ENCODE measurements around the gene TMC2.

The TMC2 gene

GRCh38 chr20:2603816-2604505 is 67.6 kb downstream of the TMC2 start:
- DNase-seq = no peak
- Histone ChIP-seq H2AK5ac (ENCODE audit: low read length) (no peak overlapping the region), H2BK5ac (ENCODE audit: low read length) (no peak overlapping the region), H3K4ac (ENCODE audit: low read depth, low read length) (no peak overlapping the region), H3K36me3 (ENCODE audit: control insufficient read depth, insufficient read depth, low read length) (no peaks in the 10 kb centered on the region), H3K4me2 (ENCODE audit: low read length) (no peak overlapping the region), H4K8ac (ENCODE audit: low read depth, low read length) (no peak overlapping the region), H3K27ac (ENCODE audit: low read depth, low read length) (no peak overlapping the region), H3K18ac (ENCODE audit: low read length) (no peak overlapping the region), H3K9ac (ENCODE audit: low read length) (no peak overlapping the region), H3K27me3 (ENCODE audit: insufficient read depth, low read length, poor library complexity) (no peaks in the 10 kb centered on the region), H2BK120ac (ENCODE audit: low read depth, low read length) (no peak overlapping the region), H3K79me1 (ENCODE audit: low read length) (no peaks in the 10 kb centered on the region), H3K23ac (ENCODE audit: low read length) (no peak overlapping the region), H3K4me1 (ENCODE audit: control insufficient read depth, low read depth, low read length) (no peaks in the 10 kb centered on the region), H3K79me2 (ENCODE audit: control insufficient read depth, insufficient read depth, low read length) (no peaks in the 10 kb centered on the region), H3K4me3 (ENCODE audit: low read length) (no peak overlapping the region), H3K56ac (ENCODE audit: low read length) (no peak overlapping the region), H2BK15ac (replicated peaks; ENCODE audit: low read depth) (no peak overlapping the region), H4K5ac (ENCODE audit: low read length) (no peak overlapping the region)
- WGBS (ENCODE audit: extremely low coverage, insufficient coverage, low lambda C conversion rate) = no CpG with 5 or more reads among the region's 7 CpGs

- no CpG with 5 or more reads among the region's 3 CpGs for WGBS (ENCODE audit: extremely low coverage, insufficient coverage, low lambda C conversion rate)
Observed at GRCh38 chr20:2604506-2604835, 68.1 kb downstream of the TMC2 start.

GRCh38 chr20:2606507-2607006 is 70.2 kb downstream of the TMC2 start:
- no peak for DNase-seq
- H4K5ac ChIP-seq (ENCODE audit: low read length) = no peak overlapping the region
- no peak overlapping the region for H3K4ac ChIP-seq (ENCODE audit: low read depth, low read length)
- no peaks in the 10 kb centered on the region for H3K36me3 ChIP-seq (ENCODE audit: control insufficient read depth, insufficient read depth, low read length)
- no peak overlapping the region for H3K4me2 ChIP-seq (ENCODE audit: low read length)
- no peak overlapping the region for H3K23ac ChIP-seq (ENCODE audit: low read length)
- no peaks in the 10 kb centered on the region for H3K79me2 ChIP-seq (ENCODE audit: control insufficient read depth, insufficient read depth, low read length)
- H3K4me3 ChIP-seq (ENCODE audit: low read length) = no peak overlapping the region
- no peaks in the 10 kb centered on the region for H3K79me1 ChIP-seq (ENCODE audit: low read length)
- H4K8ac ChIP-seq (ENCODE audit: low read depth, low read length) = no peak overlapping the region
- WGBS (ENCODE audit: extremely low coverage, insufficient coverage, low lambda C conversion rate) = no CpG with 5 or more reads among the region's 1 CpG
- no peak overlapping the region for H2AK5ac ChIP-seq (ENCODE audit: low read length)
- no peak overlapping the region for H2BK120ac ChIP-seq (ENCODE audit: low read depth, low read length)
- H2BK5ac ChIP-seq (ENCODE audit: low read length) = no peak overlapping the region
- no peak overlapping the region for H2BK15ac ChIP-seq (replicated peaks; ENCODE audit: low read depth)
- no peak overlapping the region for H3K27ac ChIP-seq (ENCODE audit: low read depth, low read length)
- H3K27me3 ChIP-seq (ENCODE audit: insufficient read depth, low read length, poor library complexity) = no peaks in the 10 kb centered on the region
- H3K4me1 ChIP-seq (ENCODE audit: control insufficient read depth, low read depth, low read length) = no peaks in the 10 kb centered on the region
- H3K56ac ChIP-seq (ENCODE audit: low read length) = no peak overlapping the region
- H3K9ac ChIP-seq (ENCODE audit: low read length) = no peak overlapping the region
- H3K18ac ChIP-seq (ENCODE audit: low read length) = no peak overlapping the region

More at GRCh38 chr20:2604506-2604835, 68.1 kb downstream of the TMC2 start:
- DNase-seq = no peak
- Histone ChIP-seq H3K4me2 (ENCODE audit: low read length) (no peak overlapping the region), H2BK15ac (replicated peaks; ENCODE audit: low read depth) (no peak overlapping the region), H4K8ac (ENCODE audit: low read depth, low read length) (no peak overlapping the region), H3K79me2 (ENCODE audit: control insufficient read depth, insufficient read depth, low read length) (no peaks in the 10 kb centered on the region), H2BK5ac (ENCODE audit: low read length) (no peak overlapping the region), H3K4ac (ENCODE audit: low read depth, low read length) (no peak overlapping the region), H3K18ac (ENCODE audit: low read length) (no peak overlapping the region), H3K56ac (ENCODE audit: low read length) (no peak overlapping the region), H2AK5ac (ENCODE audit: low read length) (no peak overlapping the region), H3K27me3 (ENCODE audit: insufficient read depth, low read length, poor library complexity) (no peaks in the 10 kb centered on the region), H3K9ac (ENCODE audit: low read length) (no peak overlapping the region), H4K5ac (ENCODE audit: low read length) (no peak overlapping the region), H3K4me3 (ENCODE audit: low read length) (no peak overlapping the region), H3K79me1 (ENCODE audit: low read length) (no peaks in the 10 kb centered on the region), H3K27ac (ENCODE audit: low read depth, low read length) (no peak overlapping the region), H2BK120ac (ENCODE audit: low read depth, low read length) (no peak overlapping the region), H3K4me1 (ENCODE audit: control insufficient read depth, low read depth, low read length) (no peaks in the 10 kb centered on the region), H3K36me3 (ENCODE audit: control insufficient read depth, insufficient read depth, low read length) (no peaks in the 10 kb centered on the region), H3K23ac (ENCODE audit: low read length) (no peak overlapping the region)

- no peak overlapping the region for H3K4ac ChIP-seq (ENCODE audit: low read depth, low read length)
- no peak for DNase-seq
- H3K27me3 ChIP-seq (ENCODE audit: insufficient read depth, low read length, poor library complexity) = no peaks in the 10 kb centered on the region
- no peaks in the 10 kb centered on the region for H3K36me3 ChIP-seq (ENCODE audit: control insufficient read depth, insufficient read depth, low read length)
- no CpG with 5 or more reads among the region's 6 CpGs for WGBS (ENCODE audit: extremely low coverage, insufficient coverage, low lambda C conversion rate)
- H3K23ac ChIP-seq (ENCODE audit: low read length) = no peak overlapping the region
- H3K79me2 ChIP-seq (ENCODE audit: control insufficient read depth, insufficient read depth, low read length) = no peaks in the 10 kb centered on the region
- no peak overlapping the region for H4K8ac ChIP-seq (ENCODE audit: low read depth, low read length)
- no peak overlapping the region for H3K27ac ChIP-seq (ENCODE audit: low read depth, low read length)
- no peak overlapping the region for H2BK15ac ChIP-seq (replicated peaks; ENCODE audit: low read depth)
- H3K9ac ChIP-seq (ENCODE audit: low read length) = no peak overlapping the region
- no peak overlapping the region for H3K4me2 ChIP-seq (ENCODE audit: low read length)
- no peak overlapping the region for H2AK5ac ChIP-seq (ENCODE audit: low read length)
- H2BK120ac ChIP-seq (ENCODE audit: low read depth, low read length) = no peak overlapping the region
- no peak overlapping the region for H4K5ac ChIP-seq (ENCODE audit: low read length)
- no peak overlapping the region for H3K18ac ChIP-seq (ENCODE audit: low read length)
- H3K56ac ChIP-seq (ENCODE audit: low read length) = no peak overlapping the region
- H3K79me1 ChIP-seq (ENCODE audit: low read length) = no peaks in the 10 kb centered on the region
- H3K4me3 ChIP-seq (ENCODE audit: low read length) = no peak overlapping the region
- H2BK5ac ChIP-seq (ENCODE audit: low read length) = no peak overlapping the region
- H3K4me1 ChIP-seq (ENCODE audit: control insufficient read depth, low read depth, low read length) = no peaks in the 10 kb centered on the region
Observed at GRCh38 chr20:2610326-2610725, 74.0 kb downstream of the TMC2 start.

GRCh38 chr20:2610941-2611720 is 74.8 kb downstream of the TMC2 start:
- H3K4ac ChIP-seq (ENCODE audit: low read depth, low read length) = no peak overlapping the region
- H3K18ac ChIP-seq (ENCODE audit: low read length) = no peak overlapping the region
- H3K23ac ChIP-seq (ENCODE audit: low read length) = no peak overlapping the region
- no peak overlapping the region for H3K9ac ChIP-seq (ENCODE audit: low read length)
- H3K4me2 ChIP-seq (ENCODE audit: low read length) = no peak overlapping the region
- H4K8ac ChIP-seq (ENCODE audit: low read depth, low read length) = no peak overlapping the region
- H2BK120ac ChIP-seq (ENCODE audit: low read depth, low read length) = no peak overlapping the region
- H2AK5ac ChIP-seq (ENCODE audit: low read length) = no peak overlapping the region
- H3K56ac ChIP-seq (ENCODE audit: low read length) = no peak overlapping the region
- no peak overlapping the region for H2BK15ac ChIP-seq (replicated peaks; ENCODE audit: low read depth)
- WGBS (ENCODE audit: extremely low coverage, insufficient coverage, low lambda C conversion rate) = no CpG with 5 or more reads among the region's 6 CpGs
- H3K27ac ChIP-seq (ENCODE audit: low read depth, low read length) = no peak overlapping the region
- H3K27me3 ChIP-seq (ENCODE audit: insufficient read depth, low read length, poor library complexity) = no peaks in the 10 kb centered on the region
- no peak overlapping the region for H4K5ac ChIP-seq (ENCODE audit: low read length)
- no peak overlapping the region for H3K4me3 ChIP-seq (ENCODE audit: low read length)
- H3K79me2 ChIP-seq (ENCODE audit: control insufficient read depth, insufficient read depth, low read length) = no peaks in the 10 kb centered on the region
- H2BK5ac ChIP-seq (ENCODE audit: low read length) = no peak overlapping the region
- no peaks in the 10 kb centered on the region for H3K4me1 ChIP-seq (ENCODE audit: control insufficient read depth, low read depth, low read length)
- no peaks in the 10 kb centered on the region for H3K79me1 ChIP-seq (ENCODE audit: low read length)
- no peaks in the 10 kb centered on the region for H3K36me3 ChIP-seq (ENCODE audit: control insufficient read depth, insufficient read depth, low read length)
- DNase-seq = no peak

Data from mesendoderm (in vitro differentiated cells).